Spleen (tissue), 7 donors: Measurements from ENCODE around the gene HNF1A.

ENCODE experiments used
- POLR2A ChIP-seq, 3 donors: fragments of 450-650 bp; IDR thresholded peaks; one replicate each; pipeline ENCODE4 v1.5.1; 2017; ENCODE audit warnings: antibody characterized with exemption in 3 of 3, mild to moderate bottlenecking in 1 of 3
- POLR2AphosphoS5 ChIP-seq, 3 donors: sonication (generic); formaldehyde crosslinking; IDR thresholded peaks; one replicate each; pipeline ENCODE4 v1.5.1; 2017; ENCODE audit warnings: antibody characterized with exemption in 3 of 3
- TF ChIP-seq, protein P1 (sequence below), 11 experiments: fragments of 200-600 bp in 7 of 11; fragments of 450-650 bp in 4 of 11; sonication (generic) in 4 of 11; IDR thresholded peaks in 8 of 11; conservative IDR thresholded peaks in 3 of 11; 1 replicate in 7 of 11; 2 replicates in 4 of 11; pipeline versions ENCODE4 v1.4.0 to v1.8.0; 2016 to 2021; ENCODE audit warnings: antibody characterized with exemption in 11 of 11, inconsistent platforms in 4 of 11, mild to moderate bottlenecking in 1 of 11
- donor health status: DM: no; HTN: no; CAD: no; lungs with moderate emphysema.
- donor health status: DM: no; HTN: no; CAD: no.
- donor health status: DM: no; HTN: no; CAD: no.

DNA sequence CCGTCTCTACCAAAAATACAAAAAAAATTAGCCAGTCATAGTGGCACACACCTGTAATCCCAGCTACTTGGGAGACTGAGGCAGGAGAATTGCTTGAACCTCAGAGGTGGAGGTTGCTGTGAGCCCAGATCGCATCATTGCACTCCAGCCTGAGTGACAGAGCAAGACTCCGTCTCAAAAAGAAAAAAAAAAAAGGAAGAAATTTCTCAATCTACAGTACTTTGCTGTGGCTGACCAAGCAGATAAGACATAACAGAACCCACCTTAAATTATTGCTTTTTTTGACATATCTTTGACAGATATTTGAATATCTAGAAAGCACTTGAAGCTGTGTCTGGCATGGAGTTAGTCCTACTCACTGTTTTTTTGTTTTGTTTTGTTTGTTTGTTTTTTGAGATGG, 34.9 kb upstream of the HNF1A start:
- TF ChIP-seq POLR2A (IDR thresholded peaks at IDR 0.05) (no peak), POLR2AphosphoS5 (IDR thresholded peaks at IDR 0.05) (no peak)
- TF ChIP-seq, protein P1, sequence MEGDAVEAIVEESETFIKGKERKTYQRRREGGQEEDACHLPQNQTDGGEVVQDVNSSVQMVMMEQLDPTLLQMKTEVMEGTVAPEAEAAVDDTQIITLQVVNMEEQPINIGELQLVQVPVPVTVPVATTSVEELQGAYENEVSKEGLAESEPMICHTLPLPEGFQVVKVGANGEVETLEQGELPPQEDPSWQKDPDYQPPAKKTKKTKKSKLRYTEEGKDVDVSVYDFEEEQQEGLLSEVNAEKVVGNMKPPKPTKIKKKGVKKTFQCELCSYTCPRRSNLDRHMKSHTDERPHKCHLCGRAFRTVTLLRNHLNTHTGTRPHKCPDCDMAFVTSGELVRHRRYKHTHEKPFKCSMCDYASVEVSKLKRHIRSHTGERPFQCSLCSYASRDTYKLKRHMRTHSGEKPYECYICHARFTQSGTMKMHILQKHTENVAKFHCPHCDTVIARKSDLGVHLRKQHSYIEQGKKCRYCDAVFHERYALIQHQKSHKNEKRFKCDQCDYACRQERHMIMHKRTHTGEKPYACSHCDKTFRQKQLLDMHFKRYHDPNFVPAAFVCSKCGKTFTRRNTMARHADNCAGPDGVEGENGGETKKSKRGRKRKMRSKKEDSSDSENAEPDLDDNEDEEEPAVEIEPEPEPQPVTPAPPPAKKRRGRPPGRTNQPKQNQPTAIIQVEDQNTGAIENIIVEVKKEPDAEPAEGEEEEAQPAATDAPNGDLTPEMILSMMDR (IDR thresholded peaks at IDR 0.05 in 8 of 11, conservative IDR thresholded peaks at IDR 0.05 in 3 of 11): no peak
